WERI-Rb-1 (cell line): Measurements from ENCODE around the gene ITGA8.

Experiments
- DNase-seq: peaks from one replicate; pipeline ENCODE4 v3.0.0-alpha.2; 2020
- H3K27ac ChIP-seq: fragments of 250-450 bp; sonication (Bioruptor Pico); 2 replicates; pipeline ENCODE4 v1.5.1; 2020; ENCODE audit warnings: mild to moderate bottlenecking, moderate library complexity
- H3K27me3 ChIP-seq: fragments of 250-450 bp; sonication (Bioruptor Pico); 2 replicates; pipeline ENCODE4 v1.5.1; 2021; ENCODE audit warnings: mild to moderate bottlenecking, low read depth, moderate library complexity; ENCODE audit not compliant: insufficient read depth, severe bottlenecking
- H3K36me3 ChIP-seq: fragments of 250-450 bp; sonication (Bioruptor Pico); 2 replicates; pipeline ENCODE4 v1.5.1; 2020; ENCODE audit warnings: mild to moderate bottlenecking, moderate library complexity
- H3K4me3 ChIP-seq: 2 replicates; pipeline ENCODE4 v1.5.1; 2011; ENCODE audit warnings: low read depth, mild to moderate bottlenecking, control low read depth, low read length
- H3K9me3 ChIP-seq: fragments of 250-450 bp; sonication (Bioruptor Pico); 2 replicates; pipeline ENCODE4 v1.5.1; 2021; ENCODE audit warnings: mild to moderate bottlenecking, moderate library complexity; ENCODE audit not compliant: severe bottlenecking
- TF ChIP-seq, protein P1 (sequence below): IDR thresholded peaks from 2 replicates; pipeline ENCODE4 v1.5.1; 2011; ENCODE audit warnings: low read depth, mild to moderate bottlenecking, control low read depth, inconsistent platforms, low read length

ITGA8 gene

DNA sequence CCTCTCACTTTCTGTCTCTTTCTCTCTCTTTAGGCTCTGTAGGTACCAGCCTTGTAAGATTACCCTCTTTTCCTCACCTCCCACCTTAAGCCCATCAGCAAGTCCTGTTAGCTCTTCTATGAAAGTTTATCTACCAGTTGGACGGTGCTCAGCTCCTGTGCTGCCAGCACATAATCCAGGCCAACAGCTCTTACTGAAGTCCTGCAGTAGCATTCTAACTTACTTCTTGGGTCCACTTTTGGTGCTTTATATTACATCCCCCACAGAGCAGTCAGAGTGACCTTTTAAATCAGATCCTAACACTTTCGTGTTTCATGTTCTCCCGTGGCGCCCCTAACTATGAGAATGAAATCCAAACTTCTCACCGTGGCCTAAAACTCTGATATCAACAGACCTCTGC is 38.9 kb upstream of the ITGA8 start:
- no peak for DNase-seq
- TF ChIP-seq, protein P1, sequence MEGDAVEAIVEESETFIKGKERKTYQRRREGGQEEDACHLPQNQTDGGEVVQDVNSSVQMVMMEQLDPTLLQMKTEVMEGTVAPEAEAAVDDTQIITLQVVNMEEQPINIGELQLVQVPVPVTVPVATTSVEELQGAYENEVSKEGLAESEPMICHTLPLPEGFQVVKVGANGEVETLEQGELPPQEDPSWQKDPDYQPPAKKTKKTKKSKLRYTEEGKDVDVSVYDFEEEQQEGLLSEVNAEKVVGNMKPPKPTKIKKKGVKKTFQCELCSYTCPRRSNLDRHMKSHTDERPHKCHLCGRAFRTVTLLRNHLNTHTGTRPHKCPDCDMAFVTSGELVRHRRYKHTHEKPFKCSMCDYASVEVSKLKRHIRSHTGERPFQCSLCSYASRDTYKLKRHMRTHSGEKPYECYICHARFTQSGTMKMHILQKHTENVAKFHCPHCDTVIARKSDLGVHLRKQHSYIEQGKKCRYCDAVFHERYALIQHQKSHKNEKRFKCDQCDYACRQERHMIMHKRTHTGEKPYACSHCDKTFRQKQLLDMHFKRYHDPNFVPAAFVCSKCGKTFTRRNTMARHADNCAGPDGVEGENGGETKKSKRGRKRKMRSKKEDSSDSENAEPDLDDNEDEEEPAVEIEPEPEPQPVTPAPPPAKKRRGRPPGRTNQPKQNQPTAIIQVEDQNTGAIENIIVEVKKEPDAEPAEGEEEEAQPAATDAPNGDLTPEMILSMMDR, result no peak

DNA sequence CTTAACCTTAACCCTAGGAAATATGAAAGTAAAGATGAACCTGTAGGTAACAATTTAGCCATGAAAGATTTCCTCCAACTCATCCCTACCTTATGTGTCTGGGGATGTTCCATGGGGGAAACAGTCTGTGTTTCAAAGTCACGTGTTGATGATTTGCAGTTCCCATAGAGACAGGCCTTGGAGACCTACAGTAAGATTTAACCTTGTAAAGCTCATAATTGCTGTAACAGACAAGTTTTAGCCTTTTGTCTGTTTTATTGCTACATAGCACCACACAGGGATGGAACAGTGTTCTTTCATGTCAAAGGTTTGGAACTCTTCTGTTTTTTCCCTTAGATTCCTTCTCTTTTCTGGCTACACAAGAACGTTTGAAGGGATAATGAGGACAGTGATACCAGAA is 35.2 kb upstream of the ITGA8 start:
- no peaks in the 10 kb centered on the region for H3K27me3 ChIP-seq
- no peak for DNase-seq
- no peak overlapping the region for H3K27ac ChIP-seq
- H3K36me3 ChIP-seq, result no peaks in the 10 kb centered on the region
- TF ChIP-seq, protein P1, result no peak
- no peaks in the 10 kb centered on the region for H3K9me3 ChIP-seq
- H3K4me3 ChIP-seq, result no peak overlapping the region

More for the DNA sequence above, 38.9 kb upstream of the ITGA8 start:
- Histone ChIP-seq H3K27ac (no peak overlapping the region), H3K36me3 (no peaks in the 10 kb centered on the region), H3K4me3 (no peak overlapping the region), H3K27me3 (no peaks in the 10 kb centered on the region), H3K9me3 (no peaks in the 10 kb centered on the region)

DNA sequence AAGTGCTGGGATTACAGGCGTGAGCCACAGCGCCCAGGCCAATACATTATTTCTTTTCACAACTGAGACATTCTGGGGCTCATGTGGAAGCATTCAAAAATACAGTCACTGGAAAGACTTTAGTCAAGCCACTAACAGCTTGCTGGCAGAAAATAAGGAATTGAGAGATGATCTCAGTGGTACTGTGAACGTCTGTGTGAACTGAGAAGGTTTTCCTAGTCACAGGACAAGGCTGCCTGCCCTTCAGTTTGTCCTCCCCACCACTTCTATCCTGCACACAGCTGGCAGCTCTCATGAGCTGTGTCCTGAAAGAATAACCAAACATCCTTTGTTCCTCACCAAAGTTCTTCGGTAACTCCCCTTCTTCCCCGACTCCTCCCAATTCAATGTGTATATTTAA is 31.3 kb upstream of the ITGA8 start:
- no peaks in the 10 kb centered on the region for H3K36me3 ChIP-seq
- H3K27ac ChIP-seq, result no peak overlapping the region
- no peaks in the 10 kb centered on the region for H3K9me3 ChIP-seq
- no peaks in the 10 kb centered on the region for H3K27me3 ChIP-seq
- no peak for DNase-seq
- no peak overlapping the region for H3K4me3 ChIP-seq
- TF ChIP-seq, protein P1, result no peak

DNA sequence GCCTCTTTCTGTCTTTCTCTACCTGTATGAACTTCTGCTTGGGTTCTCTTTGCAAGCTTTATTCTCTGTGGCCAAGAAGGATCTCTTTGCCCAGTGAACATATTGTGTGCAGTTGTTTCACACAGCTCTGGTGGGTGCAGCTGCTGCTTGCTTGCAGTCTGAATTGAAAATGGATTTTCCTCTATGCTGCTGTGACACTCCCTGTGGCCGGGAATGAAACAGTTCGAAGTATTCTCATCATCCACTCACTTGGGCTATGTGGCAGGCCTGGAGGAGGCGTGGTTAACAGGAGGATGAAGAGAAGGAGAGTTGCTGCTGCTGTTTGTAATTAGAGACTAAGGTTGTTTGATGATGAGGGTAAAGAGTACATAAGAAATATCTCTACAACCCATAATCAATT is 28.4 kb upstream of the ITGA8 start:
- TF ChIP-seq, protein P1, result no peak
- no peak overlapping the region for H3K27ac ChIP-seq

DNA sequence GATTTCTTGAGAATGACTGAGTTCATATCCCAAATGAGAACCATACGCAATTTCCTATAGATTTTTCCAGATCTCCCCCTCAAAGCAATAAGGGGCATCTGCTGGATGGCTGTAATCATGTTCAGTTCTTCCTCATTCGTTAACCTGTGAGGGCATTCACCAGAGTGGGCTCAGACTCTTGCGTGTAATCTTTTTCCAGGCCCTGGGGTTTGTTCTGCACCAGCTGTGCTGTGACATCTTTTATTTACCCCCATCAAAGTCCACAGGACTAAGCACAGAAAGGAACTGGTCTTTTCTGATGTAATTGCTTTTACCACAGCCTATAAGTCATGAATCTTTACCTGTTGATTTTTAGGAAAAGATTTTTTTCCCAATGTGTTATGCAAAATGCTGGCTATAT is 27.9 kb upstream of the ITGA8 start:
- H3K4me3 ChIP-seq, result no peak overlapping the region
- no peak overlapping the region for H3K27ac ChIP-seq
- no peak for DNase-seq
- TF ChIP-seq, protein P1, result no peak
- H3K36me3 ChIP-seq, result no peaks in the 10 kb centered on the region
- no peaks in the 10 kb centered on the region for H3K27me3 ChIP-seq
- H3K9me3 ChIP-seq, result no peaks in the 10 kb centered on the region

More for the DNA sequence above, 28.4 kb upstream of the ITGA8 start:
- no peak overlapping the region for H3K4me3 ChIP-seq
- no peak for DNase-seq
- no peaks in the 10 kb centered on the region for H3K9me3 ChIP-seq
- H3K27me3 ChIP-seq, result no peaks in the 10 kb centered on the region
- no peaks in the 10 kb centered on the region for H3K36me3 ChIP-seq

DNA sequence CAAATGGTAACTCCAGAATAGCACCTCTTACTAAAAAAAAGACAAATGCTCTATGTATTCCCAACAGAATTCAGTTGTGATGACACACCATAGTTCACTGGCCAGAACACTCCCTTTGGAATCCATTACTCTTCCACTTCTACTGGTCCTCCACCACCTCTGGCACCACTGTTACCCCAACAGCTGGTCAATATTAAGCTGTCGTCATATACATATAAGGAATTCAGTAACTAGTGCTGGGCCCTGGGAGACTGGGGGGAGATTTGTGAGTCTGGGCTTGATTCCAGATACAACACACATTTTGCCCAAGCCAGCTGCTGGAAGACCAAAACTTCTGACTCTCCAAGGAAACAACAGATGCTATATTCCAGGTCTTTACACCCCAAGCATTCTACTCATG is 26.0 kb upstream of the ITGA8 start:
- Histone ChIP-seq H3K36me3 (no peaks in the 10 kb centered on the region), H3K4me3 (no peak overlapping the region), H3K27ac (no peak overlapping the region), H3K9me3 (no peaks in the 10 kb centered on the region), H3K27me3 (no peaks in the 10 kb centered on the region)
- no peak for DNase-seq
- TF ChIP-seq, protein P1, result no peak
